NCI-H1092 treated with DMSO at 0.1 percent for 48 hours (cell line): ENCODE results near the gene RBFA.
"Not testable (repeated sequence)": the region's sequence is repeated elsewhere in the genome, so short reads cannot be mapped to it uniquely, and the experiment has no call there.

ENCODE experiments used
- DNase-seq: peaks from one replicate; lab custom pipeline; 2025; lab: John Stamatoyannopoulos, UW

The RBFA gene, protein sequence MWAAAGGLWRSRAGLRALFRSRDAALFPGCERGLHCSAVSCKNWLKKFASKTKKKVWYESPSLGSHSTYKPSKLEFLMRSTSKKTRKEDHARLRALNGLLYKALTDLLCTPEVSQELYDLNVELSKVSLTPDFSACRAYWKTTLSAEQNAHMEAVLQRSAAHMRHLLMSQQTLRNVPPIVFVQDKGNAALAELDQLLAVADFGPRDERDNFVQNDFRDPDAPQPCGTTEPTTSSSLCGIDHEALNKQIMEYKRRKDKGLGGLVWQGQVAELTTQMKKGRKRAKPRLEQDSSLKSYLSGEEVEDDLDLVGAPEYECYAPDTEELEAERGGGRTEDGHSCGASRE

DNA sequence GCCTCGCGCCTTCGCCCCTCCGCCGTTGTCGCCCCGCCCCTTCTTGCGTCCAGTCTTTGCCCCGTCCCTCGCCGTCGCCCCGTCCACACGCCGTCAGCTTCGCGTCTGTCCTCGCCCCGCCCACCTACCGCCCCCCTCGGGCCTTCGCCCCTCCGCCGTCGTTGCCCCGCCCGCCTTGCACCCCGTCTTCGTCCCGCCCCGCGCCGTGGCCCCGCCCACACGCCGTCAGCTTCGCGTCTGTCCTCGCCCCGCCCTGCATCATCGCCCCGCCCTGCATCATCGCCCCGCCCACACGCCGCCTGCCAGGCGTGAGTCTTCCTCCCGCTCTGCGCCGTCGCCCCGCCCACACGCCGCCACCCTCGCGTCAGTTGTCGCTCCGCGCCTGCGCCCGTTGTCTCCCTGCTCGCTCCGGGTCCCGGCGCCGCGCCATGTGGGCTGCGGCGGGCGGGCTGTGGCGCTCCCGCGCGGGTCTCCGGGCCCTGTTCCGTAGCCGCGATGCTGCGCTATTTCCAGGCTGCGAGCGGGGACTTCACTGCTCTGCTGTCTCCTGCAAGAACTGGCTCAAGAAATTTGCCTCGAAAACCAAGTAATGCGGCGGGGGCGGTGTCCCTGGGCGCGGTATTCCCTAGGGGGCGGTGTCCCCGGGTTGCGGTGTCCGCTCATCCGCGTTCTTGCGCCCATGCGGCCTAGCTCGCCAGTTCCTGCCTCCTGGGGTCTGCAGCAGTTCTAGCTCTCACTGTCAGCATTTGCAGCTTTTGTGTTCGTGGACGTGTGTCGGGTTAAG, at the start of gene RBFA:
Gene RBFA, plus strand, starts transcription at position 367 of the 784 bp plus-strand sequence. Its CDS starts 62 bp downstream, at position 429.
- peak; percentile 100 for DNase-seq

DNA sequence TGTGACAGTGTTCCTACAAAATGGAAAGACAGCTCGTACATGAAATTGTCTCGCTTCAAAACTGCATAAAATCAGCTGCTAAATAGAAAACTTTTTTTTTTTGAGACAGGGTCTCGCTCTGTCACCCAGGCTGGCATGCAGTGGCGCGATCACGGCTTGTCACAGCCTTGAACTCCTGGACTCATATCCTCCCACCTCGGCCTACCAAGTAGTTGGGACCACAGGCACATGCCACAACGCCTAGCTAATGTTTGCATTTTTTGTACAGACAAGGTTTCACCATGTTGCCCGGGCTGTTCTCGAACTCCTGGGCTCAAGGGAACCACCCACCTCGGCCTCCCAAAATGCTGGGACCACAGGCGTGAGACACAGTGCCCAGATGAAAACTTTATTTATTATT, 49.1 kb upstream of the RBFA start:
- no peak for DNase-seq

GRCh38 chr18:79986726-79987125, 47.5 kb upstream of the RBFA start:
- DNase-seq: no peak

- no peak for DNase-seq
Observed at GRCh38 chr18:79987566-79987965, 46.7 kb upstream of the RBFA start.

DNA sequence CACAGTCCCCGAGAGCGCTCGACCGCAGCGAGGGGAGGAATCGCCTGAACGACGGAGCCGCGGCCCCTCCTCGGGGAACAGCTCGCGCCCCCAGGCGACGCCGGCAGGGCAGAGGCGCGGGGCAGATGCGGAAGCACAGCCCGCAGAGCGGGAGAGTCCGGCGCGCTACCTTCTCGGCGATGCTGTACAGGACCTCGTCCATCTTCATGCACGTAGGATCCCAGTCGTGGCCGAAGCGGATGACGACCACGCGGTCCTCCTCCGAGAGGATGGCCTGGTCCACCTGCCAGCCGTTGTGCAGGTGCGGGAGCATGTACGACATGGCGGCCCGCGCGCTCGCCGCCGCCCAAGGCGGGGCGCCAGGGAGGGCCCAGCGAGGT, 46.2 kb upstream of the RBFA start:
- DNase-seq: peak; percentile 73

DNA sequence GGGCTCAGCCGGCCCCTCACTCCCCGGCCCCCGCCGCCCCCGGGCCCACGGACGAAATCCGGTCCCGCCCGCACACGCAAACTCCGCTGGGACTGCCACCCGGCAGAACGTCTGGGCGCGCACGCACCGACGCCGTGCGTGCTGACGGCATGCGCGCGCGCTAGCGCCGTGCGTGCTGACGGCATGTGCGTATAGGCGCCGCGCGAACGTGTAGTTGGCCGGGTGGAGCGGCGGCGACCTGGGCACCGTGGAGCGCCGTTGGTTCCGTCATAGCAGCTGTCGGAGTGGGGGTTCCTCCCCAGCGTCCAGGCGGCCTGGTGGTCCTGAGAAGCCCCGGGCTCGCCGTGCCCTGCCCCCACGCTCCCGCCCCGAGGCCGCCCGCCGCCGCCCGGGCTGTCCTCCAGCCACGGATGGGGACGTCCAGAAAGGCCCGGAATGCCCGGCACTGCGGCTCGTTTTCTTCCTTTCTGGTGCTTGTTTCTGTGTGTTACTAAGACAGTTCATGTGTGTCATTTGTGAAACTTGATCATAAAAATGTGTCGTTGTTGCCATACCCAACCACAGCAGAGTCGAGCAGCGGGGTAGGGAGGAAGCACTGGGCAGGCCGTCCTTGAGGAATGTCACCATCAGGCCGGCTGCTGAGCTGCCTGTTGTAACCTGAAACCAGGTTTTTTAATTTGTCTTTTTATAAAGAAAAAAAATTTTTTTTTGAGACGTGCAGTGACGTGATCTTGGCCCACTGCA, 45.6 kb upstream of the RBFA start, which contains the start of gene TXNL4A:
Gene TXNL4A, minus strand, starts transcription at position 113 of the 744 bp plus-strand sequence. CDS start 171 bp downstream, outside the sequence.
- peak; percentile 90 for DNase-seq

- no peak for DNase-seq
Observed at GRCh38 chr18:79989195-79989497, 45.1 kb upstream of the RBFA start.

DNA sequence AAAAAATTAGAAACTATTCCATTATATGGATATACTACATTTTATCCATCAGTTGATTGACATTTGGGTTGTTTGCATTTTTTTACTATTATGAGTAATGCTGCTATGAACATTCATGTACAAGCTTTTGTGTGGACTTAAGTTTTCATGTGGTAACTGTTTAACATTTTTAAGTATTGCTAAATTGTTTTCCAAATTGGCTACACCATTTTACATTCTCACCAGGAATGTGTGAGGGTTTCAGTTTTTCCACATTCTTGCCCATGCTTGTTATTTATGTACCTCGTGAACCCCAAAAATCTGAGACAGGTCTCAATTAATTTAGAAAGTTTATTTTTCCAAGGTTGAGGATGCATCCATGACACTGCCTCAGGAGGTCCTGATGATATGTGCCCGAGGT, 42.7 kb upstream of the RBFA start:
- DNase-seq: no peak

DNA sequence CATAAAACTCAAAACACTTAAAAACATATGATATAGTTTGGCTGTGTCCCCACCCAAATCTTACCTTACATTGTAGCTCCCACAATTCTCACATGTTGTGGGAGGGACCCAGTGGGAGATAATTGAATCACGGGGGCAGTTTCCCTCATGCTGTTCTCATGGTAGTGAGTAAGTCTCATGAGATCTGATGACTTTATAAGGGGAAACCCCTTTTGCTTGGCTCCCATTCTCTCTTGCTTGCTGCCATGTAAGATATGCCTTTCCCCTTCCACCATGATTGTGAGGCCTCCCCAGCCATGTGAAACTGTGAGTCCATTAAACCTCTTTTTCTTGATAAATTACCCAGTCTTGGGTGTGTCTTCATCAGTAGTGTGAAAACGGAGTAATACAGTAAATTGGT, 34.5 kb upstream of the RBFA start:
- DNase-seq: not testable (repeated sequence)

DNA sequence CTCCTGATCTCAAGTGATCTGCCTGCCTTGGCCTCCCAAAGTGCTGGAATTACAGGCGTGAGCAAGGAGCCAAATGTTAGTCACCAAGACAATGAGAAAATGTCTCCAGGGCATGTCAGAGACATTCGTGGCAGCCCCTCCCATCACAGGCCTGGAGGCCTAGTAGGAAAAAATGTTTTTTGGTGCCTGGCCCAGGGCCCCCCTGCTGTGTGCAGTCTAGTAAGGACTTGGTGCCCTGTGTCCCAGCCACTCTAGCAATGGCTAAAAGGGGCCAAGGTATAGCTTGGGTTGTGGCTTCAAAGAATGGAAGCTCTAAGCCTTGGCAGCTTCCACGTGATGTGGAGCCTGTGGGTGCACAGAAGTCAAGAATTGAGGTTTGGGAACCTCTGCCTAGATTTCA, 33.4 kb upstream of the RBFA start:
- DNase-seq: no peak

GRCh38 chr18:80002468-80002867, 31.8 kb upstream of the RBFA start:
- DNase-seq: no peak

DNA sequence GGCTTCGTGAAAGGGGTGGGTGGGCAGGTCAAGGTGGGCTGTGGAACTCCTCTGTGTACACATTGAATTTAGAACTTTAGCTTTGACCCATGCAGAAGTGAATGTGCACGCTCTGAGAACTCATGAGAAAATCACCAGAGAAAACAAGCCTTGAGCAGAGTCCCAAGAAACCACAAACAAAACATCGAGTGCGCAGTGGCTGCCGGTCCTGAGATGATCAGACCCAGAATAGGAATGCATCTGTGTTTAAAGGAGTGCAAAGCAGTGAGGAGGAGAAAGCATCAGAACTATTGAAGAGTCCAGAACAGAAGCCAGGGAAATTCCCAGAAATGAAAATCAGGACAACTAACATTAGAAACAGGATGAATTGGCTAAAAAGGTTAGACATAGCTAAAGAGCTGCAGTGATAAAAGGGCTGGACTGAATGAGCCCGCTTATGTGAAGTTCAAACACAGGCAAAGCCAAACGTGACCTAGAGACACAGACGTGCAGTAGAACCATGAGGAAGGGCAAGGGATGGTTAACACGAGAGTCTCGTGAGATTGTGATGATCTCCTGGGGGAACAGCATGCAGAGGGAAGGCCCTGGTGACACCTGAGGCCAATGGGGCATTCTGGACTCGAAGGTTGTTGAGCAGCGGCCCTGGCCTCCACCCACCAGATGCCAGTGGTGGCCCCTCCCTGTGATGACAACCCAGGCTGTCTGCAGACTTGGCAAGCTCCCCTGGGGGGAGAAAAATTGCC, 29.5 kb upstream of the RBFA start:
- DNase-seq: no peak

- no peak for DNase-seq
Observed at GRCh38 chr18:80006724-80007123, 27.5 kb upstream of the RBFA start.

GRCh38 chr18:80009661-80010550, 24.3 kb upstream of the RBFA start:
- no peak for DNase-seq

GRCh38 chr18:80010551-80010906, 23.7 kb upstream of the RBFA start:
- DNase-seq: no peak

DNA sequence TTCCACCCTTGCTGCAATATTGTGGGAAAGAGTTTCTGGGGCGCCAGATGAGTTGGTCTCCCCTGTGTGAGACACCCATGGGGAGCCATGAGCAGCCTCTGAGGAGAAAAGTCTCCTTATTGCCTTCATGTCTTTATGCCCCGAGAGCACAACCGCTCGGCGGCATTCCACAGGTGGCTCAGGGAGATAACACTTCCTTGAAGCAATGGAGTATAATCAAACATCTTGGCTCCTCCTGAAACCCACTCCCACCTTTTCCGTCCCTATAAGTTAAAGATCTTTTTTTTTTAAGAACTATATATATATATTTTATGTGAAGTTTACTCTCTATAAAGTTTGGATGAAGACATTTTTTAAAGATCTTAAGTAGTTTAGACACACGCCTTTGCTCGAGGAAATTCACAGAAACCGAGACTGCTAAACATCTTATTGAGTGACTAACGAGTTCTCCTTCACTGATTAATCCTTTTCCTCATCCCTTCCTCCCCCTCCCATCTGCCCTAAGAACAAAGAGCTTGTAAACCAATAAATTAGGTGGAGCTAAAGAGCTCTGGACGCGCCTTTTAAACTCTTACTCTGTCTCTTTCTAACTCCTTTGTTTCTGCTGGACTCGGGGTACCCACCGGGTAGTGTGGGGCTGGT, 22.6 kb upstream of the RBFA start:
- not testable (repeated sequence) for DNase-seq

- DNase-seq: no peak
Observed at GRCh38 chr18:80012714-80013113, 21.5 kb upstream of the RBFA start.

DNA sequence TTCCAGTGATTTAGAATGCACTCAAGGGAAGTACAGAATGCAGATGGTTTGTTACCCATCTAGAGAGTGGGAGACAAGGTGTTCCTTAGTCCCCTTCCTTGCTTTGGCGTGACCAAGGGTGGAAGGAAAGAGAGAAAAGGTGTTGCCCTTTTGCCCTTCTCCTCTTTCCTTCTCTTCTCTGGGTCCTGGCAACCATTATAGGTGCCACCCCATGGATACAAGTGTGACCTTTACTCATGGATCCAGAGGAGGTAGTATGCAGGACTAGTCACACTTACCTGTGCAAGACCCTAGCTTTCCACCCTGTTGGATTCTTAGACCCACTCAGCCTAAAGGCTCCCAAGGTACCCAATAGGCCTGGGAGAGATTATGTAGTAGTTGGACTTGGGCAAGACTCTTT, 11.6 kb upstream of the RBFA start:
- peak; percentile 13 for DNase-seq

GRCh38 chr18:80023173-80023572, 11.1 kb upstream of the RBFA start:
- no peak for DNase-seq

DNA sequence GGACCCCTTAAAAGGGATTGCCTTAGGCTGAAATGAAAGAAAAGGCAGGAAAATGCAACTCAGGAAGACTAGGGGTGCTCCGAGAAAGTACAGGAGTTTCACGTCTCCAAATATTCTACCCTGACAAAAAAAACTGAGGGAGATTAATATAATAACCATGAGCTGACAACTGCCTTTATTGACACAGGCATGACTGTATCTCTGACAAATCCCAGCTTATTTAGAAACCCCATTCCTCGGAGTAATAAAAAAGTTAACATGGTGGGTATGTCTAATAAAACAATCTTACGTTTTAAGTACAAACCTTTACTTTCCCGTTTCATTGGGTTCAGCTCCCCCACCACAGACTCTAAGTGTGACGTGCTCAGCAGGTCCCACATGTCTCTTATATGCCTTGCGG, 7.9 kb upstream of the RBFA start:
- no peak for DNase-seq

- not testable (repeated sequence) for DNase-seq
Observed at GRCh38 chr18:80027719-80028118, 6.5 kb upstream of the RBFA start.
